ENCODE results near the gene UAP1.

UAP1 gene

DNA sequence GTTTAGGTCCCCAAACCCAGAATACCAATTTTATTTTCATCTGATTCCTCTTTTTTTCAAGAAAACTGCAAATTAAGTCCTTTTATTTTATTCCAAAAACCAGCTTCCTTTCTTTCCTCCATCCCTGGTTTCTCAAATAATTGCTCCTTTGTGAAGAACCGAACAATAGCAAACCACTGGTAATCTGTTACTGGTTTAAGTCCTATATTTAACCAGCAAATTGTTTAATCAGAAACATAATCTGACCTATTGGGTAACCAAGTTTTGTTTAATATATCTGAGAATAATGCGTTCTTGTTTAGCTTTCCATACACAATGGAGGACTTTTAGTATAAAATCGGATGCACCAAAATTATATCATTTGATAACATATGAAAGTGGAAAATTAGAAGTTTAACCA lies 57.6 kb downstream of the UAP1 start:
- no peak for DNase-seq

DNA sequence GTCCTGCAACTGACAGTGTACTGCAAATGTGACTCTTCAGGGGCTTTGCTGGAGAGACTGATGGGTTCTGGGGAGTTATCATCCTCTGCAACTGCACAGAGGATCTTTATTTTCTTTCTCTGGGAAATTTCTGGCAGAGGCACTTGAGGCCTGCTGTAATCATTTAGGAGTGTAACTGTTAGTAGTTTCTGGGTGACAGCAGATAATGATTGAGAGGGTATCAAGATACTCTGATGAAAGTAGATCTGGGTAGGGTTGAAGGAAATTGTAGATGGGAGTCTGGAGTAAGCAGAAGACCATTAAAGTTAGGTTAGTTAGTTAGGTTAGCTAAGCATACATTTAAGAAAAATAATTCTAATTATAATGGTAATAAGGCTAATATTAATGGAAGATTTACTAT lies 59.7 kb downstream of the UAP1 start:
- no peak for DNase-seq

DNA sequence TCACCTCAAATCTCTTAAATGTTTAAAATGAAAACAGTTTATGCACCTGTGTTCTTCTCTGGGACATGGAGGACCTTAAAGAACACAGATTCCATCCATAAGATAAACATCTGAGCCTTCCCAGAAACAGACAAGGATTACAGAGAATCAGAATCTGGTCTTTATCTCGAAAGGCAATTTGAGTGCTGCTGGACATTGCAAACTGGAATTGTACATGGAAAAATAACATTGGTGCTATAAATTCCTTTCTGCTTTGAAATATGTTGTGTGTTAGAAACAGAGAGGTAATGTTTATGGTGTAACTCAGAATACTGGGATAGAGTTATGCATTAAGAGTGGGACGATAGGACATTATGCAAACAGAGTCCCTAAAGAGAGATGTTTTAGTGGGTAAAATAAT lies 64.2 kb downstream of the UAP1 start:
- DNase-seq: no peak

GRCh38 chr1:162626094-162626493 lies 64.6 kb downstream of the UAP1 start:
- no peak for DNase-seq

GRCh38 chr1:162626761-162627160 lies 65.2 kb downstream of the UAP1 start:
- no peak for DNase-seq

GRCh38 chr1:162627662-162628296 lies 66.3 kb downstream of the UAP1 start:
- DNase-seq: no peak

- no peak for DNase-seq
Measured at GRCh38 chr1:162629077-162629627, 67.6 kb downstream of the UAP1 start.

DNA sequence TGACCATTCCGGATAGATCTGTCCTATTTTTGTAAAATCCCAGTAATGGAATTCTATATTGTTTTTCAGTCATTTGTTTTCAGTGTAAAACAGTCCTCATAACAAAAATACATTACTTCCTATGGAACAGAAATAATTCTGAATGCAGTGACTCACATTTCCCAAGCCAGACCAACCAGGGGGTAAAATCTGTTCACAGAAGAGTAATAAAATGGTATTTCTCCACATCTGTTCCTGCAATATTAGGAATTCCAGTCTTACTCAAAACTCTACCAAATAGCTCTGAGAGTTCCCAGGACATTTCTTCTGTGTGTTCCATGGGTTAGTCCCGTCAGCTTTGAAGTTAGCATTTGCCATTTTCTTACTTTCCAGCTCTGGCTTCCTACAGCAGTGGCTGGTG lies 68.1 kb downstream of the UAP1 start:
- no peak for DNase-seq

DNA sequence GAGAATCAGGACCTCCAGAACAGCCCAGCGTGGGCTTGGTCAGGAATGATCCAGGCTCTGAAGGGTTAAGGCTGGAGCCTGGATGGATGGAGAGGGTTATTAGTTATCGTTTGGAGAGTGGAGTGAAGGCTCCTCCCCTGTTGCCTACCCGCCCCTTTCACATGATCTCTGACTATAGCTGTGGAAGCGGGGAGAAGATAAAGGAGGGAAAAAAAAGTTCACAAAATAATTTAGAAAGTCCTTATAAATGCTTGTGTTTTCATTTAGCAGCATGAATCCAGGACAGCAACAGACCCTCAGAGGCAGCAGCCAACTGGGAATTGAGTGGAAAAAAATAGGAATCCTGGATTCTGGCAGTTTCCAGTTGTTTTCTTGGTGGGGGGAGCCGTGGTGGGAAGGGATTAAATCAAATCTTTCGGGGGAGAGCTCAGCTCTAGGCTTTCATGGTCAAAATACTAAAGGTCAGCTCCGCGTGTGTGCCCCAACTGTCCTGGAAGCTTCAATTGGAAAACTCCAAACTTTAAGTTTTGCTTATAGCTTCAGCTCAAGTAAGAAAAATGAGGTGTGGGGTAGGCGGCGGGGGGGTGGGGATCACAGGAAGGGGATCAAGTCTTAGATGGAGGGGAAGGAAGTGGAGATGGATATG lies 70.1 kb downstream of the UAP1 start:
- no peak for DNase-seq

DNA sequence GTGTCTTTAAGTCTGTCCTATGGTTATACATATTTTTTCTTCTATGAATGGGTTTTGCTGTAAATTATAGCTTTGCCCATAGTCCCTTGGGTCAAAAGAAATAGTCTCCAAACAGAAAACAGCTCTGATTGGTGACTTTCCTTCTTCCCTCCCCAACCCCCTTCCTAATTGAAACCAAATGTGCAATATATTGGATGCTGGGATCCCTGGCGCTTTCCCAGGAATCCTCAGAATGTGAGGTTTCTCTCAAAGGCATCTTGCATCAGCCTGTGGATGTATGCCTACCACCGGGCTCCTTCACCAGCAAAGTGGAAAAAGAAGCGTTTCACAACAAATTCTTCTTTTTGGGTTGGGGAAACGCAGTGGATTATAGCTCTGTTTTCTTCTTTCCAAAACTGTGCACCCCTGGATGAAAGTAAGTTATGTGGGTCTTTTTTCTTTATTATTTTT lies 70.7 kb downstream of the UAP1 start, which contains the start of gene DDR2:
DDR2 (plus strand) TSS at position 248 of the 450 bp plus-strand sequence. CDS start 86,600 bp downstream, outside the sequence.
- no peak for DNase-seq

GRCh38 chr1:162632698-162633080 lies 71.2 kb downstream of the UAP1 start:
- DNase-seq: no peak

DNA sequence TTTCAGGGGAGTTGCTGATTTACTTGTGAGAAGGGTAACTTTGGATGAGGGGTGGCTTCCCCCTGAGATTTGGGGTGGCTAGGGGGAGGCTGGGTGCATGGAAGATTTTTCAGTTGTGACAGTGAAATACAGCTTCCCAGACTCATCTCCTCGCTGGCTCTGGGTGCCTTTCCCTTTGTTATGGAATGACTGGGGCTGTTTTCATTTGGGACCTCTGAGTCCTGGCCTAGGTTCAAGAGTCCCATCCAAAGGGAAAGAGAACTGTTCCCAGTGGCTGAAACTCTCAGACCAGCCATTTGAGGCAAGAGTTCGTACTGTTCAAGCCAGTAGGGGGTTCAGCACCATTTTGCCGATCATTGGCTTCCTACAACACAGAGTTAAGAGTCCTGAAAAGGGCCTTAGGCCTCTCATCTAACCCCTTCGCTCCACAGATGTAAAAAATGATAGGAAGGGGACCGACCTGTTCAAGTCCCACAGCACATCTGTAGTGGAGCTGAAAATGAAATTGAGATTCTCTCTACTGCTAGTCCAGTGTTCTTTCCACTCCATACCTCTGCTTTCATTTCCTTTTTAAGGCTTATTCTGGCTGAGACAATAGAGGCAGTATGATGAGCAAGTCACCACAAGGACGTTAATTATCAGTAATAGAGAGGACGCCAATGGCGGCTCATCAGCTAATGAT lies 71.7 kb downstream of the UAP1 start:
- no peak for DNase-seq

- no peak for DNase-seq
Measured at GRCh38 chr1:162635418-162635817, 73.9 kb downstream of the UAP1 start.

GRCh38 chr1:162639718-162640117 lies 78.2 kb downstream of the UAP1 start:
- no peak for DNase-seq

GRCh38 chr1:162641114-162641513 lies 79.6 kb downstream of the UAP1 start:
- no peak for DNase-seq

DNA sequence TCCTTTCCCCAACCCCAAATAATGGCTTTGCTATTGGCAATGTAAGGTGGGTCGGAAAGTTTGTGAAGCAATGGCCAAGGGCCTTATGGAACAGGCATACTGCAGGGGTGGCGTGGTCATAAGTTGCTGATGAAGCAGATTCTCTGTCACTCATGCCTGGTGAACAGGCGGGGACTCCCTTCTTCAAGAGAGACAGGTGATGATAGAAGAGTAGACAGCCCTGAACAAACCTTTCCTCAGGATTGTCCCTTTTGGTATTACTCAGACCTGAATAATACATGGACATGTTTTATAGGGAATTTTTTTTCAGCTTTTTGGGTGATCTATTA lies 83.4 kb downstream of the UAP1 start:
- no peak for DNase-seq

GRCh38 chr1:162645666-162646065 lies 84.1 kb downstream of the UAP1 start:
- no peak for DNase-seq

- DNase-seq: no peak
Measured at GRCh38 chr1:162649583-162649982, 88.1 kb downstream of the UAP1 start.
